IPS-20b (cell line): ENCODE results near the gene NRAS.

Source experiments
- H3K27ac ChIP-seq: one replicate; pipeline ENCODE4 v1.5.1; 2013; ENCODE audit warnings: low read length
- H3K27me3 ChIP-seq: 2 replicates; pipeline ENCODE4 v1.6.1; 2013; ENCODE audit warnings: mild to moderate bottlenecking, low read length, inconsistent platforms; ENCODE audit not compliant: insufficient read depth
- H3K36me3 ChIP-seq: 2 replicates; pipeline ENCODE4 v1.6.1; 2013; ENCODE audit warnings: low read depth, mild to moderate bottlenecking, inconsistent platforms, low read length, moderate library complexity; ENCODE audit not compliant: insufficient read depth
- H3K4me1 ChIP-seq: 2 replicates; pipeline ENCODE4 v1.6.1; 2013; ENCODE audit warnings: mild to moderate bottlenecking, control low read depth, inconsistent platforms, low read length, moderate library complexity; ENCODE audit not compliant: insufficient read depth
- H3K4me3 ChIP-seq: 2 replicates; pipeline ENCODE4 v1.5.1; 2013; ENCODE audit warnings: mild to moderate bottlenecking, low read length, inconsistent platforms
- H3K9ac ChIP-seq: 2 replicates; pipeline ENCODE4 v1.6.1; 2013; ENCODE audit warnings: low read depth, mild to moderate bottlenecking, inconsistent platforms, low read length, moderate library complexity
- H3K9me3 ChIP-seq: 2 replicates; pipeline ENCODE4 v1.6.1; 2013; ENCODE audit warnings: mild to moderate bottlenecking, low read depth, low read length, inconsistent platforms; ENCODE audit not compliant: insufficient read depth

Gene NRAS

GRCh38 chr1:114670083-114671010 lies 46.2 kb downstream of the NRAS start:
- H3K27ac ChIP-seq: no peak overlapping the region
- no peaks in the 10 kb centered on the region; the same call in 1 of the 2 replicates for H3K9me3 ChIP-seq
- H3K9ac ChIP-seq: peak overlapping the region; percentile 68; the same call in 1 of the 2 replicates
- H3K27me3 ChIP-seq: peaks cover 42% of the 10 kb centered on the region
- no peaks in the 10 kb centered on the region for H3K36me3 ChIP-seq
- H3K4me3 ChIP-seq: peak overlapping the region; percentile 90
- peaks cover 6% of the 10 kb centered on the region; the same call in 1 of the 2 replicates for H3K4me1 ChIP-seq

- H3K27ac ChIP-seq: no peak within 1 kb of the TSS
- H3K4me1 ChIP-seq: peaks cover 6% of the 10 kb centered on the region; the same call in 1 of the 2 replicates
- H3K9ac ChIP-seq: peak within 1 kb of the TSS; percentile 68; the same call in 1 of the 2 replicates
- no peaks in the 10 kb centered on the region for H3K36me3 ChIP-seq
- peak within 1 kb of the TSS; percentile 90 for H3K4me3 ChIP-seq
- H3K27me3 ChIP-seq: peaks cover 41% of the 10 kb centered on the region
- H3K9me3 ChIP-seq: no peaks in the 10 kb centered on the region; the same call in 1 of the 2 replicates
Measured at GRCh38 chr1:114669562-114670082, 46.9 kb downstream of the NRAS start, which contains the start of gene DENND2C. Gene DENND2C, minus strand, starts transcription at chr1:114670049. Its CDS starts 44,065 bp downstream, at chr1:114625984.

GRCh38 chr1:114668784-114669561 lies 47.6 kb downstream of the NRAS start:
- Histone ChIP-seq H3K9me3 (no peaks in the 10 kb centered on the region), H3K9ac (peak overlapping the region; percentile 64; the same call in 1 of the 2 replicates), H3K27ac (no peak overlapping the region), H3K4me3 (peak overlapping the region; percentile 90), H3K36me3 (no peaks in the 10 kb centered on the region), H3K27me3 (peaks cover 41% of the 10 kb centered on the region), H3K4me1 (peaks cover 6% of the 10 kb centered on the region; the same call in 1 of the 2 replicates)

GRCh38 chr1:114668373-114668772 lies 48.2 kb downstream of the NRAS start:
- Histone ChIP-seq H3K27me3 (peaks cover 40% of the 10 kb centered on the region), H3K36me3 (no peaks in the 10 kb centered on the region), H3K27ac (no peak overlapping the region), H3K9me3 (no peaks in the 10 kb centered on the region), H3K9ac (no peak overlapping the region), H3K4me1 (peaks cover 6% of the 10 kb centered on the region; the same call in 1 of the 2 replicates), H3K4me3 (no peak overlapping the region)

- Histone ChIP-seq H3K4me3 (no peak overlapping the region), H3K9ac (no peak overlapping the region), H3K27ac (no peak overlapping the region), H3K9me3 (no peaks in the 10 kb centered on the region), H3K27me3 (peaks cover 33% of the 10 kb centered on the region), H3K36me3 (no peaks in the 10 kb centered on the region), H3K4me1 (peaks cover 6% of the 10 kb centered on the region; the same call in 1 of the 2 replicates)
Measured at GRCh38 chr1:114666954-114667353, 49.6 kb downstream of the NRAS start.

GRCh38 chr1:114660238-114660637 lies 56.3 kb downstream of the NRAS start:
- Histone ChIP-seq H3K9me3 (no peaks in the 10 kb centered on the region), H3K4me1 (no peaks in the 10 kb centered on the region), H3K27me3 (no peaks in the 10 kb centered on the region), H3K9ac (no peak overlapping the region), H3K4me3 (no peak overlapping the region), H3K36me3 (no peaks in the 10 kb centered on the region), H3K27ac (no peak overlapping the region)
